IMR-90 (cell line): ENCODE data around the gene ITPK1. TPM values are rescaled to one million over a fixed set of nuclear protein-coding genes. Genes with fewer than 3 reads are reported as not detected.

Experiments
- ATAC-seq: fragments of 200-7000 bp; cut with Tn5 transposase; 2 replicates; pipeline ENCODE4 v1.9.1; 2020; ENCODE audit warnings: low read depth, mild to moderate bottlenecking, moderate library complexity
- BruUV-seq: library from RNA; stranded (reverse); fragments of 400-500 nt; replicated peaks from 2 replicates; lab custom pipeline; 2021; lab: Mats Ljungman, UMichigan
- CTCF ChIA-PET: fragments of 300-600 bp; formaldehyde crosslinking; extraction: SDS; loops from one replicate; lab custom pipeline; 2021; ENCODE audit warnings: antibody characterized with exemption; lab: Yijun Ruan, JAX
- POLR2A ChIA-PET: fragments of 300-600 bp; sonication (Branson Sonifier 250); formaldehyde crosslinking; loops from one replicate; lab custom pipeline; 2022; ENCODE audit warnings: antibody characterized with exemption; ENCODE audit not compliant: unreplicated experiment; lab: Charles Lee
- DNase-seq: peaks from one replicate; pipeline ENCODE4 v3.0.0; 2013
- H2AFZ ChIP-seq: replicated peaks from 2 replicates; pipeline ENCODE3; 2013; ENCODE audit warnings: low read length, mild to moderate bottlenecking; ENCODE audit not compliant: poor library complexity
- H2AK5ac ChIP-seq: 2 replicates; pipeline ENCODE4 v1.6.1; 2013; ENCODE audit warnings: low read depth, low read length, inconsistent platforms
- H2AK9ac ChIP-seq: replicated peaks from 2 replicates; pipeline ENCODE3; 2013; ENCODE audit warnings: mild to moderate bottlenecking, low read depth, low read length, moderate library complexity; ENCODE audit not compliant: poor library complexity
- H2BK120ac ChIP-seq: 2 replicates; pipeline ENCODE4 v1.6.1; 2013; ENCODE audit warnings: low read depth, low read length, inconsistent platforms
- H2BK15ac ChIP-seq: 3 replicates; pipeline ENCODE4 v1.6.1; 2013; ENCODE audit warnings: low read depth, low read length, inconsistent platforms
- H2BK20ac ChIP-seq: 2 replicates; pipeline ENCODE4 v1.6.1; 2013; ENCODE audit warnings: low read depth, mild to moderate bottlenecking, inconsistent platforms, low read length, moderate library complexity
- H2BK5ac ChIP-seq: 2 replicates; pipeline ENCODE4 v1.6.1; 2013; ENCODE audit warnings: mild to moderate bottlenecking, low read depth, low read length, inconsistent platforms; ENCODE audit not compliant: poor library complexity, severe bottlenecking
- H3K14ac ChIP-seq: replicated peaks from 2 replicates; pipeline ENCODE4 v1.6.1; 2013; ENCODE audit warnings: low read depth, low read length, inconsistent platforms
- H3K18ac ChIP-seq: 2 replicates; pipeline ENCODE4 v1.6.1; 2013; ENCODE audit warnings: low read depth, low read length, control low read depth
- H3K23ac ChIP-seq: 2 replicates; pipeline ENCODE4 v1.6.1; 2013; ENCODE audit warnings: low read depth, low read length, inconsistent platforms
- H3K27ac ChIP-seq: 2 replicates; pipeline ENCODE4 v1.5.1; 2013; ENCODE audit warnings: mild to moderate bottlenecking, control low read depth, low read length; ENCODE audit not compliant: insufficient read depth
- H3K27me3 ChIP-seq: 2 replicates; pipeline ENCODE4 v1.6.1; 2013; ENCODE audit warnings: low read length; ENCODE audit not compliant: control insufficient read depth, insufficient read depth
- H3K36me3 ChIP-seq: 2 replicates; pipeline ENCODE4 v1.6.1; 2013; ENCODE audit warnings: low read length, mixed read lengths; ENCODE audit not compliant: control insufficient read depth, insufficient read depth
- H3K4ac ChIP-seq: 2 replicates; pipeline ENCODE4 v1.6.1; 2013; ENCODE audit warnings: low read depth, low read length, inconsistent platforms
- H3K4me1 ChIP-seq: 2 replicates; pipeline ENCODE4 v1.6.1; 2013; ENCODE audit warnings: low read length, mixed read lengths; ENCODE audit not compliant: control insufficient read depth, insufficient read depth
- H3K4me2 ChIP-seq: 2 replicates; pipeline ENCODE4 v1.6.1; 2013; ENCODE audit warnings: low read depth, mild to moderate bottlenecking, control low read depth, low read length, moderate library complexity
- H3K4me3 ChIP-seq: 2 replicates; pipeline ENCODE4 v1.5.1; 2013; ENCODE audit warnings: low read depth, mild to moderate bottlenecking, control low read depth, low read length, moderate library complexity; ENCODE audit not compliant: insufficient read depth
- H3K56ac ChIP-seq: 2 replicates; pipeline ENCODE4 v1.6.1; 2013; ENCODE audit warnings: low read length, inconsistent platforms; ENCODE audit not compliant: insufficient read depth; ENCODE audit errors: extremely low read depth
- H3K79me1 ChIP-seq, 2 experiments: 2 replicates each; pipeline ENCODE4 v1.6.1; 2013; ENCODE audit warnings: low read length in 2 of 2, inconsistent platforms in 1 of 2, low read depth in 1 of 2
- H3K9ac ChIP-seq: 2 replicates; pipeline ENCODE4 v1.6.1; 2013; ENCODE audit warnings: low read depth, low read length, control low read depth
- H3K9me1 ChIP-seq: 2 replicates; pipeline ENCODE4 v1.6.1; 2013; ENCODE audit warnings: low read length, inconsistent platforms; ENCODE audit not compliant: insufficient read depth
- H3K9me3 ChIP-seq: 2 replicates; pipeline ENCODE4 v1.6.1; 2013; ENCODE audit warnings: low read length; ENCODE audit not compliant: control insufficient read depth, insufficient read depth
- H4K20me1 ChIP-seq: 2 replicates; pipeline ENCODE4 v1.6.1; 2013; ENCODE audit warnings: low read length, inconsistent platforms; ENCODE audit not compliant: insufficient read depth
- H4K5ac ChIP-seq: 2 replicates; pipeline ENCODE4 v1.6.1; 2013; ENCODE audit warnings: mild to moderate bottlenecking, low read depth, low read length, control low read depth
- H4K8ac ChIP-seq, 2 experiments: 2 replicates each; pipeline ENCODE4 v1.6.1; 2013; ENCODE audit warnings: low read depth in 2 of 2, low read length in 2 of 2, control low read depth in 1 of 2, inconsistent platforms in 1 of 2
- H4K91ac ChIP-seq: 2 replicates; pipeline ENCODE4 v1.6.1; 2013; ENCODE audit warnings: low read depth, low read length, inconsistent platforms; ENCODE audit not compliant: insufficient read depth
- BHLHE40 ChIP-seq: fragments of 150-350 bp; IDR thresholded peaks from 2 replicates; pipeline ENCODE4 v1.6.1; 2016; ENCODE audit warnings: mild to moderate bottlenecking, low read depth, low read length
- CEBPB ChIP-seq: IDR thresholded peaks from 2 replicates; pipeline ENCODE4 v1.6.1; 2012; ENCODE audit warnings: low read depth, low read length, improper control_type of control experiment
- CHD1 ChIP-seq: IDR thresholded peaks from 2 replicates; pipeline ENCODE4 v1.6.1; 2012; ENCODE audit warnings: low read depth, low read length, improper control_type of control experiment
- FOS ChIP-seq: fragments of 150-350 bp; IDR thresholded peaks from 2 replicates; pipeline ENCODE4 v1.6.1; 2016; ENCODE audit warnings: low read depth, low read length
- MAFK ChIP-seq: IDR thresholded peaks from 2 replicates; pipeline ENCODE4 v1.6.1; 2012; ENCODE audit warnings: low read depth, low read length, improper control_type of control experiment
- MAZ ChIP-seq: IDR thresholded peaks from 2 replicates; pipeline ENCODE4 v1.6.1; 2012; ENCODE audit warnings: low read depth, mild to moderate bottlenecking, low read length, improper control_type of control experiment, moderate library complexity, borderline replicate concordance
- MXI1 ChIP-seq: IDR thresholded peaks from 2 replicates; pipeline ENCODE4 v1.6.1; 2012; ENCODE audit warnings: low read depth, mild to moderate bottlenecking, low read length, moderate library complexity, borderline replicate concordance
- NFE2L2 ChIP-seq: fragments of 150-350 bp; IDR thresholded peaks from 2 replicates; pipeline ENCODE4 v1.6.1; 2016; ENCODE audit warnings: low read depth, mild to moderate bottlenecking, low read length
- POLR2A ChIP-seq: IDR thresholded peaks from 2 replicates; pipeline ENCODE4 v1.6.1; 2012; ENCODE audit warnings: mild to moderate bottlenecking, low read depth, low read length
- RAD21 ChIP-seq: IDR thresholded peaks from 2 replicates; pipeline ENCODE4 v1.6.1; 2012; ENCODE audit warnings: low read length, improper control_type of control experiment
- RCOR1 ChIP-seq: IDR thresholded peaks from 2 replicates; pipeline ENCODE4 v1.6.1; 2012; ENCODE audit warnings: mild to moderate bottlenecking, low read length, improper control_type of control experiment; ENCODE audit not compliant: insufficient replicate concordance
- SMC3 ChIP-seq: fragments of 150-350 bp; IDR thresholded peaks from 2 replicates; pipeline ENCODE4 v1.6.1; 2016; ENCODE audit warnings: low read depth, mild to moderate bottlenecking, antibody characterized with exemption, low read length, moderate library complexity
- WGBS, 2 experiments: methylation state at CpG; one replicate each; pipeline versions ENCODE4 v1.1.5 to v1.1.7; 2013; ENCODE audit warnings: missing lambda C conversion rate in 2 of 2; ENCODE audit not compliant: insufficient read length in 1 of 2; ENCODE audit errors: extremely low coverage in 2 of 2; 5-methylcytosine and 5-hydroxymethylcytosine counted together
- dilution Hi-C: fragments of 300-500 bp; cut with HindIII; formaldehyde crosslinking; loops from one replicate; pipeline ENCODE4 v1.14.3; 2018; ENCODE audit warnings: low sequenced_read_pairs; ENCODE audit not compliant: unreplicated experiment
- in situ Hi-C: fragments of 300-500 bp; cut with MboI; formaldehyde crosslinking; loops from 3 replicates; pipeline ENCODE4 v1.14.3; 2019; ENCODE audit warnings: low sequenced_read_pairs, inconsistent platforms, mixed read lengths
- intact Hi-C: fragments of 100-400 bp; cut with micrococcal nuclease; formaldehyde crosslinking; loops from 2 replicates; pipeline ENCODE4 v1.10.0; 2022
- polyA plus RNA-seq, 3 experiments: library from polyadenylated mRNA; depleted of rRNA; stranded (reverse); fragments of >200 nt; gene quantifications; 2 replicates each; pipeline ENCODE4 v1.2.3, GENCODE V29; 2012; ENCODE audit warnings: low replicate concordance in 1 of 3
- total RNA-seq: library from RNA; depleted of rRNA; stranded (reverse); fragments of >200 nt; gene quantifications from 2 replicates; pipeline ENCODE4 v1.2.3, GENCODE V29; 2012
- TF ChIP-seq, protein P1 (sequence below): fragments of 150-350 bp; IDR thresholded peaks from 2 replicates; pipeline ENCODE4 v1.6.1; 2016; ENCODE audit warnings: low read depth, mild to moderate bottlenecking, low read length, moderate library complexity, borderline replicate concordance
- TF ChIP-seq, protein P2 (sequence below): fragments of 150-350 bp; IDR thresholded peaks from 2 replicates; pipeline ENCODE4 v1.6.1; 2017; ENCODE audit warnings: mild to moderate bottlenecking, antibody characterized with exemption, low read length, low read depth

Gene ITPK1
- total and polyA plus RNA-seq, 2 of the 4 experiments (the other 2 are of a cell fraction) = 21.7 to 26.9 TPM

DNA sequence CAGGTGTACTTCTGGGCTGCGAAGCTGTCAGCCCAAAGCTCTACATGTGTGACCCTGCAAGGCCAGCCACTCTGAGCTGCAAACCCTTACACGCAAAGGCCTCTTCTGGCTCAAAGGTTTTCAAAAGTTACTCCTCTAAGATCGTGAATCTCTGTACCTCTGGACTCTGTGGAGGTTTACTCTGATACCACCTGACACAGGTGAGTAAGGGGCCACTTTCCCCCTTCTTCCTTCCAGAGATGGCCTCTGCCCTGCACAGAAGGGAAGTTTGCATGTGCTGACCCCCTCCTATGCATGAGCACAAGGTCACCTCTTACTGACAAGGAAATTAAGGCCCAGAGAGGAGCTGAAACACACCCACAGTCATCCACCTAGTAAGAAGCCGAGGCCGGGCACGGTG lies 14.5 kb downstream of the ITPK1 start:
- Histone ChIP-seq H3K4ac (no peak overlapping the region), H2BK15ac (no peak overlapping the region), H3K4me2 (no peak overlapping the region), H2BK120ac (no peak overlapping the region), H4K5ac (no peak overlapping the region), H3K79me1 (peaks cover 0 to 9% of the 10 kb centered on the region in 2 experiments; a peak in 1 of 4 replicates), H3K27me3 (no peaks in the 10 kb centered on the region), H3K4me3 (no peak overlapping the region), H3K18ac (no peak overlapping the region), H3K36me3 (no peaks in the 10 kb centered on the region), H2AK5ac (no peak overlapping the region), H3K9me3 (no peaks in the 10 kb centered on the region), H2BK20ac (no peak overlapping the region), H4K8ac (no peak overlapping the region), H2AFZ (no peak overlapping the region), H4K20me1 (peaks cover 10% of the 10 kb centered on the region), H3K23ac (no peak overlapping the region), H3K27ac (no peak overlapping the region), H4K91ac (no peak overlapping the region), H3K14ac (no peak overlapping the region), H2AK9ac (no peak overlapping the region), H3K9me1 (no peaks in the 10 kb centered on the region; the same call in 1 of the 2 replicates), H3K56ac (no peak overlapping the region), H3K4me1 (peaks cover 6% of the 10 kb centered on the region), H3K9ac (no peak overlapping the region), H2BK5ac (no peak overlapping the region)
- no TSS peak for BruUV-seq
- TF ChIP-seq MAZ (no peak), RAD21 (no peak), SMC3 (no peak), FOS (no peak), RCOR1 (no peak), CEBPB (no peak), CHD1 (no peak), POLR2A (no peak), MAFK (no peak), MXI1 (no peak), NFE2L2 (no peak), BHLHE40 (no peak)
- TF ChIP-seq, protein P1, sequence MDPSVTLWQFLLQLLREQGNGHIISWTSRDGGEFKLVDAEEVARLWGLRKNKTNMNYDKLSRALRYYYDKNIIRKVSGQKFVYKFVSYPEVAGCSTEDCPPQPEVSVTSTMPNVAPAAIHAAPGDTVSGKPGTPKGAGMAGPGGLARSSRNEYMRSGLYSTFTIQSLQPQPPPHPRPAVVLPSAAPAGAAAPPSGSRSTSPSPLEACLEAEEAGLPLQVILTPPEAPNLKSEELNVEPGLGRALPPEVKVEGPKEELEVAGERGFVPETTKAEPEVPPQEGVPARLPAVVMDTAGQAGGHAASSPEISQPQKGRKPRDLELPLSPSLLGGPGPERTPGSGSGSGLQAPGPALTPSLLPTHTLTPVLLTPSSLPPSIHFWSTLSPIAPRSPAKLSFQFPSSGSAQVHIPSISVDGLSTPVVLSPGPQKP = no peak
- TF ChIP-seq, protein P2, sequence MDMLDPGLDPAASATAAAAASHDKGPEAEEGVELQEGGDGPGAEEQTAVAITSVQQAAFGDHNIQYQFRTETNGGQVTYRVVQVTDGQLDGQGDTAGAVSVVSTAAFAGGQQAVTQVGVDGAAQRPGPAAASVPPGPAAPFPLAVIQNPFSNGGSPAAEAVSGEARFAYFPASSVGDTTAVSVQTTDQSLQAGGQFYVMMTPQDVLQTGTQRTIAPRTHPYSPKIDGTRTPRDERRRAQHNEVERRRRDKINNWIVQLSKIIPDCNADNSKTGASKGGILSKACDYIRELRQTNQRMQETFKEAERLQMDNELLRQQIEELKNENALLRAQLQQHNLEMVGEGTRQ = no peak
- ATAC-seq (no peak), DNase-seq (no peak)
- WGBS, 2 experiments = 83% methylated on average over 1 of the region's 6 CpGs; no CpG with 5 or more reads in 1 of the 2 experiments
- CTCF ChIA-PET = interaction anchor here (1.3 kb wide), 1 partner anchor 15 kb away, joined by 3 read pairs; no protein-coding TSS in a partner anchor
- POLR2A ChIA-PET = no interaction called here
- in situ Hi-C loops (no loop called here), intact Hi-C loops (no loop called here), dilution Hi-C loops (no loop called here)
